SK-N-MC (cell line): Measurements from ENCODE around the gene SERPINA10.

Experiments used
- EZH2 ChIP-seq: fragments of 200-600 bp; sonication (generic); IDR thresholded peaks from one replicate; pipeline ENCODE4 v1.6.1; 2017; ENCODE audit warnings: antibody characterized with exemption
- POLR2AphosphoS5 ChIP-seq: IDR thresholded peaks from 2 replicates; pipeline ENCODE4 v1.6.1; 2012; ENCODE audit warnings: mild to moderate bottlenecking, low read depth, low read length, borderline replicate concordance

DNA sequence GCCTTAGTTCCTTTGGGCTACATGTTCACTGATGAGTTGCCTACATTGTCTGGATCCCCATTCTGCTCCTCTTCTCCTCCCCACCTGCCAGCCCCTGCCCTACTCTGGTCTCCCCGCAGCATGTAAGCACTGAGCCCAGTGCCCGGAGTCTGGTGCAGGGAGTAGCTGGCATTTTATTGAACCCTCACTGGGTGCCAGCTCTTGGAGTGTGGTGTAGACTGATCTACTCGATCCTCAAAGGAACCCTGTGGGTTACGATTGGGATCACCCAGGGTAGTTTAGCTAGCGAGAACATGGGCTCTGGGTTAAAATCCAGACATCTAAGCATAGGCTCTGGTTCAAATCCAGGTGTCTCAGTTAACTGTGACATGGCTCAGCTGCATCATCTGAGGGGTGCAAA, 38.4 kb upstream of the SERPINA10 start:
- no peak for TF ChIP-seq POLR2AphosphoS5
- TF ChIP-seq EZH2, result no peak
